ENCODE results near the gene GTPBP4. TPM values are rescaled to one million over a fixed set of nuclear protein-coding genes. Genes with fewer than 3 reads are reported as not detected.

GTPBP4 gene
- total and polyA plus RNA-seq, 11 donors, result 13.3 to 52.0 (median 28.8) TPM

- no peaks in the 10 kb centered on the region for H3K9me3 ChIP-seq
- no peak for TF ChIP-seq POLR2A (IDR thresholded peaks at IDR 0.05)
- no peak for TF ChIP-seq CTCF (IDR thresholded peaks at IDR 0.05)
- H3K27ac ChIP-seq, result no peak overlapping the region
- no peak overlapping the region for H3K4me3 ChIP-seq
- intact Hi-C loops (cut with DNase I), result no loop called here
- ATAC-seq, result no peak
- H3K4me1 ChIP-seq, result no peaks in the 10 kb centered on the region
- H3K27me3 ChIP-seq, result peaks cover 0 to 2% (median 0%) of the 10 kb centered on the region in 9 donors
- 44 to 52% (median 47%) methylated on average over 8 to 13 of the region's 13 CpGs for WGBS, 4 donors
- no peaks in the 10 kb centered on the region for H3K36me3 ChIP-seq
- no peak for DNase-seq
These were observed 33.0 kb upstream of the GTPBP4 start for GRCh38 chr10:955127-955819.

GRCh38 chr10:955820-956217 lies 32.4 kb upstream of the GTPBP4 start:
- no peak overlapping the region for H3K4me3 ChIP-seq
- H3K9me3 ChIP-seq, result no peaks in the 10 kb centered on the region
- H3K36me3 ChIP-seq, result no peaks in the 10 kb centered on the region
- H3K27ac ChIP-seq, result no peak overlapping the region
- DNase-seq (no peak), ATAC-seq (no peak)
- intact Hi-C loops (cut with DNase I), result no loop called here
- TF ChIP-seq CTCF (IDR thresholded peaks at IDR 0.05) (no peak), POLR2A (IDR thresholded peaks at IDR 0.05) (no peak)
- no peaks in the 10 kb centered on the region for H3K4me1 ChIP-seq
- WGBS, 4 donors, result 76 to 79% (median 78%) methylated on average over 7 to 9 of the region's 9 CpGs
- peaks cover 0 to 2% (median 0%) of the 10 kb centered on the region in 9 donors for H3K27me3 ChIP-seq

GRCh38 chr10:958106-958505 lies 30.1 kb upstream of the GTPBP4 start:
- WGBS, 4 donors, result 88 to 94% (median 93%) methylated on average over 9 of the region's 9 CpGs
- H3K4me3 ChIP-seq, result no peak overlapping the region
- no peak for ATAC-seq

GRCh38 chr10:958856-959255 lies 29.4 kb upstream of the GTPBP4 start:
- Histone ChIP-seq H3K27ac (no peak overlapping the region), H3K36me3 (no peaks in the 10 kb centered on the region), H3K27me3 (no peaks in the 10 kb centered on the region), H3K4me3 (no peak overlapping the region), H3K4me1 (no peaks in the 10 kb centered on the region), H3K9me3 (no peaks in the 10 kb centered on the region)
- ATAC-seq (no peak), DNase-seq (no peak)
- 86 to 93% (median 89%) methylated on average over 6 of the region's 6 CpGs for WGBS, 4 donors
- TF ChIP-seq CTCF (IDR thresholded peaks at IDR 0.05) (no peak), POLR2A (IDR thresholded peaks at IDR 0.05) (no peak)
- intact Hi-C loops (cut with DNase I), result no loop called here

More at GRCh38 chr10:958106-958505, 30.1 kb upstream of the GTPBP4 start:
- intact Hi-C loops (cut with DNase I), result no loop called here
- no peak for DNase-seq
- Histone ChIP-seq H3K36me3 (no peaks in the 10 kb centered on the region), H3K27me3 (no peaks in the 10 kb centered on the region), H3K27ac (no peak overlapping the region), H3K4me1 (no peaks in the 10 kb centered on the region), H3K9me3 (no peaks in the 10 kb centered on the region)
- no peak for TF ChIP-seq POLR2A (IDR thresholded peaks at IDR 0.05)
- no peak for TF ChIP-seq CTCF (IDR thresholded peaks at IDR 0.05)
